GM12892 (cell line): ENCODE data around the gene KCTD13.

Source experiments
- POLR2A ChIP-seq: IDR thresholded peaks from 2 replicates; pipeline ENCODE4 v1.6.1; 2011; ENCODE audit warnings: low read depth, low read length, control low read depth
- POLR2AphosphoS5 ChIP-seq: IDR thresholded peaks from 2 replicates; pipeline ENCODE4 v1.6.1; 2011; ENCODE audit warnings: low read depth, low read length, control low read depth

DNA sequence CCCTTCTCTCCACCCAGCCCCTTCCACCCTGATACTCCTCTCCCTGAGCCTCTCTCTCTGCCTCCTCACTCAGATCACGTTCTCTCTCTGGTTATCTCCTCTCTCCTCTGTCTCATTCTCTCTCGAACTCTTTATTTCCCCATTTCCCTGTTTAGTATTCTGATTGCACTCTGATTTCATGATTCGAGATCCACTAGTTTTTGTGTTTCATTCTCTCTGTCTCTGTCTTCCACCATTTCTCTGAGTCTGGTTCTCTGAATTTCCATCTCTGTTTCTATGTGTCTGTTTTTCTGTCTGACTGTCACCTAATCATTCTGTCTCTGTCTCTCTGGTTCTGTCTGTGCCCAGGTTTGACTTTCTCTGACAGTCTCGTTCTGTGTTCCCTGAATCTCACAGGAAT is 28.7 kb downstream of the KCTD13 start:
- TF ChIP-seq POLR2AphosphoS5 (no peak), POLR2A (no peak)
